SW 1271 (cell line): ENCODE measurements around the gene AP5S1.
"Not testable (repeated sequence)": the region's sequence is repeated elsewhere in the genome, so short reads cannot be mapped to it uniquely, and the experiment has no call there.

Source experiments
- DNase-seq, 2 experiments: peaks; one replicate each; lab custom pipeline; 2025; lab: John Stamatoyannopoulos, UW

The AP5S1 gene

GRCh38 chr20:3843990-3844619, 23.8 kb downstream of the AP5S1 start:
- not testable (repeated sequence) for DNase-seq

GRCh38 chr20:3846378-3846739, 26.0 kb downstream of the AP5S1 start:
- no peak for DNase-seq

GRCh38 chr20:3846740-3847428, 26.5 kb downstream of the AP5S1 start, which contains the start of gene MAVS:
MAVS (plus strand) TSS chr20:3846834; CDS start chr20:3854625, 7,791 bp downstream.
- DNase-seq, result peak; percentile 52 to 78

GRCh38 chr20:3847429-3847940, 27.1 kb downstream of the AP5S1 start:
- peak in 1 of 2 experiments; percentile 58 for DNase-seq

GRCh38 chr20:3848565-3848964, 28.2 kb downstream of the AP5S1 start:
- DNase-seq, result no peak

- DNase-seq, result no peak
Observed at GRCh38 chr20:3854462-3854871, 34.1 kb downstream of the AP5S1 start.

GRCh38 chr20:3857405-3857804, 37.1 kb downstream of the AP5S1 start:
- no peak for DNase-seq

GRCh38 chr20:3858689-3859088, 38.3 kb downstream of the AP5S1 start:
- no peak for DNase-seq

GRCh38 chr20:3861191-3861590, 40.8 kb downstream of the AP5S1 start:
- no peak for DNase-seq

- no peak for DNase-seq
Observed at GRCh38 chr20:3862333-3862732, 42.0 kb downstream of the AP5S1 start.

GRCh38 chr20:3863317-3863716, 43.0 kb downstream of the AP5S1 start:
- DNase-seq, result no peak

- no peak for DNase-seq
Observed at GRCh38 chr20:3864518-3864917, 44.2 kb downstream of the AP5S1 start.

GRCh38 chr20:3865152-3865886, 45.0 kb downstream of the AP5S1 start:
- no peak for DNase-seq

- DNase-seq, result no peak
Observed at GRCh38 chr20:3865887-3866407, 45.6 kb downstream of the AP5S1 start.

GRCh38 chr20:3866464-3866863, 46.1 kb downstream of the AP5S1 start:
- DNase-seq, result no peak

GRCh38 chr20:3867802-3868201, 47.5 kb downstream of the AP5S1 start:
- no peak for DNase-seq

GRCh38 chr20:3869839-3870634, 49.7 kb downstream of the AP5S1 start:
- DNase-seq, result no peak

- peak in 1 of 2 experiments; percentile 38 for DNase-seq
Observed at GRCh38 chr20:3871550-3872265, 51.4 kb downstream of the AP5S1 start.

- DNase-seq, result no peak
Observed at GRCh38 chr20:3873507-3873906, 53.2 kb downstream of the AP5S1 start.

- DNase-seq, result no peak
Observed at GRCh38 chr20:3874194-3874844, 54.0 kb downstream of the AP5S1 start.
